B cell (primary cell): ENCODE results near the gene MAP1B.

ENCODE experiments used
- CTCF ChIP-seq: fragments of 200-600 bp; IDR thresholded peaks from one replicate; pipeline ENCODE4 v1.8.0; 2022; ENCODE audit warnings: antibody characterized with exemption, mild to moderate bottlenecking
- EZH2 ChIP-seq: IDR thresholded peaks from 2 replicates; pipeline ENCODE4 v1.6.1; 2012; ENCODE audit warnings: borderline replicate concordance, low read depth, mild to moderate bottlenecking, moderate library complexity, low read length; ENCODE audit not compliant: insufficient read depth, poor library complexity, severe bottlenecking

GRCh38 chr5:72160329-72160728, 53.1 kb downstream of the MAP1B start:
- TF ChIP-seq CTCF, result no peak
- no peak for TF ChIP-seq EZH2
